SHP77 treated with DMSO at 0.1 percent for 48 hours (cell line): ENCODE results near the gene AMPH.
A peak's percentile ranks its signal among the peaks of the same experiment; 100 is the strongest.

Source experiments
- DNase-seq: peaks from one replicate; lab custom pipeline; 2025; lab: John Stamatoyannopoulos, UW

The AMPH gene

DNA sequence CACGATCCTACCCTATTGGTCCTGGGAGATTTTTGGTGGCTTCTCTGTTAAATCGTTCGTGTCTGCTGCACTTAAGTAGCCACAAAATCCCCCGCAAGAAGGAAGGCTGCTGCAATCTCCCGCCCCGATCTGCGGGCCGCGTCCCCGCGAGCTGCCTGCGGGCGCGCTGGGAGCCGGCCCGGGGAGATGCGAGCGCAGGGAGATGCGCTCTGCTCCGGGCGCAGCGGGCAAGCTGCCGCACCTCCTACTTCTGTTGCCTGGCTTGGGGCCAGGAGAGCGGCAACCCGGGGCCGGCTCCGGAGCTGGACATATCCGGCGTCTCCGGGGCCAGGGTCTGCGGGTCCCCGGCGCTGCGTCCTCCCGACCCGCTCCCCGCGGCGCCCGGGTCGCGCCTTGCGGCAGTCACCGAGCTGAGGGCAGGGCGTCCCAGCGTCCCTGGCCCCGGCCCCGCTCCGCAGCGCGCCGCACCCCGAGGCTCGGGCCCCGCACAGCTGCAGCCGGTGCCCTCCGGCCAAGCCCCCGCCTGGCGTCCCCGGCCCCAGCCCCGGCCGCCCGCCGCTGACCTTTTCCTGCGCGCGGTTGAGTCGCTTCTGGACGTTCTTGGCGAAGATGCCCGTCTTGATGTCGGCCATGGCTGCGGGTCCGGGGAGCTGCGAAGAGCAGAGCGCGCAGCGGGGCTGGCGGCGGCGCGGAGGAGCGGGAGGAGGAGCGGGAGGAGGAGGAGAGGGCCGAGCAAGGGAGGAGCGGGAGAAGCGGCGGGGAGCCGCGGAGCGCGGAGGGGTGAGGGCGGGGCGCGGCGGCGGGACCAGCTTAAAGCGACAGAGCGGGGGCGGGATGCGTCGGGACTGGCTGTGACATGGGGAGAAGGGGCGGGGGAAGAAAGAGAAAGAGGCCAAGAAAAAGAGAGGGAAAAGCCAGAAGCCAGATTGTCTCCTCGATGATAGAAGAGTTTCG, at the start of gene AMPH:
Gene AMPH, minus strand, starts transcription at position 654 of the 954 bp plus-strand sequence. Its CDS starts 22 bp downstream, at position 632.
- DNase-seq, result no peak

DNA sequence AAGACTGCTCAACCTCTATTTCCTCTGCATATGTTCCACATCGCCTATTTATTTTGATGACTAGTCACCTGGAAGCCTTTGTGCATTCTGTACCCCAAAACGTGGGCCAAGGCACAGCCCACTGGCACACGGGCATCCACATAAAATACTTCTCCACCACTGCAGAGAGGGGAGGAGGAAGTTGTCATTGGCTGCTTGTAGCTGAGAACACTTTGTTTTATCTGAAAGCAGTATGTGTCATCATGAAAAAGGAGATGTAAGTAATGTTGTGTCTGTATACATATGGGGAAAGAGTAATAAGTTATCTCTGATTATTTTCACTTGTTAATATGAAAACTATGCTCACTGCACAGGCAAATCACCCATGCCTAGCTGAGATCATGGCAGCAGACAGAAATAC, 48.2 kb upstream of the AMPH start:
- DNase-seq, result no peak

DNA sequence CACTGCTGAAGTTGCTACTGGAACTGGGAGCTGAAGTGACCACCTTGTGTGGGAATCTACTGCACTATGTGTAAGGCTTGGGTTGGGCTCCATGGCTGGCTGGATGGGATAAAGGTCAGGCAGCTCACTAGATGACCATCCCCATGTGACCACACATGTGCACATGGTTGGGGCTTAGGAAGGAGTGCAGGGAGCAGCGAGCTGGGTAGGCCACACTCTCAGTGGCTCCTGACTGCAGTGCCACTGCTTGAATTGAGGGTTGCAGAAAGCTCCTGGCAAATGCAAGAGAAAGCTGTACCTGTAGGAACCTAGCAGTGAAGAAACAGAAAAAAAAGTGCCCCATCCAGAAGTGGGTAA, 47.5 kb upstream of the AMPH start:
- no peak for DNase-seq

DNA sequence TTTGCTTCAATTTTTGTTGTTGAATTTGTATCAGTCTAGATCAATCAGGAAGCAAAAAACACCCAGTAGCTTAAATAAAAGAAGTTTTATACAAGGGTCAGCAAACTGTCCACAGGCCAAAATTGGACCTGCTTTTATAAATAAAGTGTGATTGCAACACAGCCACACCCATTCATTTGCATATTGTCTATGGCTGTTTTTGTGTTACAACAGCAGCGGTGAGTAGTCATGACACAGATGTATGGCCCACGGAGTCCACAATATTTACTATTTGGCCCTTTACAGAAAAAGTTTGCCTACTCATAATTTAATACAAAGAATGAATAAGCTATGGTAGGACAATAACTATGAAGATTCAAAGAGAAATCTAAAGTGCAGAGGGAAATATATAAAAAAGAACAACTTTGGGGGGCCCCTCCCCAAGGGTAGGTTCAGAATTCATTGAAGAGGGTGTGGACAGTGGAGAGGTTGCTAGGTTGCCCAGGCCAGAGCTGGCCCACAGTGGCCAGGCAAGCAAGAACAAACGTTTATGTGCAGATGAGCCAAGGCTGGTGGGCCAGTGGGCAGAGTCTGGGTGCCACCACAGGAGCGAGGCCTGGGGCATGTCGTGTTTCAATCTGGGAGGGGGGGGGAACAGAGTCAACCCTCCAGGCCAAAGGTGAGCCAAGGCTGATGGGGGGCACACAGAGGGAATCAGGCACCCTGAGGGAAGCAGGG, 47.0 kb upstream of the AMPH start:
- no peak for DNase-seq

DNA sequence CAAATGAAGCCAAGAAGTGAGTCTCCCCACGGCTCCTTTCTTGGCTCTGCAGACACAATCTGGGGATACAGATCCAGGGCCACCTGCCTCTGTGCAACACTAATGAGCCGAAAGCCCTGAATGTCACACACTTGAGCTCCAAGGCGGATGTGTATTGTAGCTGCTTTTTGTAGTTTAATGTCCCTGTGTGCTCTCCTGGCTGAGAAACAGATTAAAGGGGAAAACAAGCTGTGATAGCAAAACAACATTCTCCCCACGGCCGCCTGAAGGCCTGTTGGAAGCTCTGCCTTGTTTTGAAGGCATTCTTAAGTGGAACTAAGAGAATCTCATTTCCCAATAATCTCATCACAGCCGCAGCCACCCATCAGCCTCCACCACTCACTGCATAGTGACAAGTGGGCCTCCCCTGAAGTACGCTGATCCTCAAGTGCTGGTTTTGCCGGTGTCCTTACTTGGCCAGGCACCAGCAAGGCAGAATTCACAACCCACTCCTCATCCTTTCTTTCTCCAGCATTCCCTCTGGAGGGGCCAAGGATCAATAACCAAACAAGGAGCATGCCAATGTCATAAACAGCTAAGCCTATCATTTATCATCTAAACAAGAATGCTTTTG, 44.4 kb upstream of the AMPH start:
- no peak for DNase-seq

DNA sequence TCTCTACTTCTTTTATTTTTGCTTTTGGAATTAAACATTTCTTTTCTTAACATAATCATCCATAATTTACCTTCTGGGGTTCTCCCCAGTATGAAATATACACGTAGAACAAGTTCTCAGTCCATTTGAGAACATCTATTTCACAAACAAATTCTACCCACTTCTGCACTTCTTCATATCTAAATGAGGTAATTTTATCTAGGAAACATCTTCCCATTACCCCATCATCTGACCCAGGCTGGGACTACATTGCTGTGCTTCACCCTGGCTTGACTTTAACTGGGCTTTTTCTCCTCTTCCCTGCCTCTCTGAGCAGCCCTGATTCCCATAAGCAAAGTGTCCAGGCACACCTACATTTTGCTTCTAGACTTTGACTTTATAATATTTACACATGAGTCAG, 43.3 kb upstream of the AMPH start:
- DNase-seq, result no peak

DNA sequence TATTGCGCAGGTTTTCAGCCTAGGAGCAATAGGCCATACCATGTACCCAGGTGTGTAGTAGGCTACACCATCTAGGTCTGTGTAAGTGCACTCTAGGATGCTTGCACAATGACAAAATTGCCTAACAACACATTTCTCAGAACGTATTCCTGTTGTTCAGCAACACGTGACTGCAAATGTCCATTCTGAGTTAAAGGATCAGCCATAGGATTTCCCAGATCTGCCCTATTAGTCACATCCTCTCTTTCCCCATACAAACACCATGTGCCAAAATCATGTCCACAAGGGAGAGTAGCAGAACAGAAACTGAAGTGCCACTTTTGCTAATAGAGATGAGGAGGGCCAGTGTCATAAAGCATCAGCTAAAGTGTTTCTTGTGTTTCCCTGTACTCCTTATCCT, 42.6 kb upstream of the AMPH start:
- DNase-seq, result no peak

DNA sequence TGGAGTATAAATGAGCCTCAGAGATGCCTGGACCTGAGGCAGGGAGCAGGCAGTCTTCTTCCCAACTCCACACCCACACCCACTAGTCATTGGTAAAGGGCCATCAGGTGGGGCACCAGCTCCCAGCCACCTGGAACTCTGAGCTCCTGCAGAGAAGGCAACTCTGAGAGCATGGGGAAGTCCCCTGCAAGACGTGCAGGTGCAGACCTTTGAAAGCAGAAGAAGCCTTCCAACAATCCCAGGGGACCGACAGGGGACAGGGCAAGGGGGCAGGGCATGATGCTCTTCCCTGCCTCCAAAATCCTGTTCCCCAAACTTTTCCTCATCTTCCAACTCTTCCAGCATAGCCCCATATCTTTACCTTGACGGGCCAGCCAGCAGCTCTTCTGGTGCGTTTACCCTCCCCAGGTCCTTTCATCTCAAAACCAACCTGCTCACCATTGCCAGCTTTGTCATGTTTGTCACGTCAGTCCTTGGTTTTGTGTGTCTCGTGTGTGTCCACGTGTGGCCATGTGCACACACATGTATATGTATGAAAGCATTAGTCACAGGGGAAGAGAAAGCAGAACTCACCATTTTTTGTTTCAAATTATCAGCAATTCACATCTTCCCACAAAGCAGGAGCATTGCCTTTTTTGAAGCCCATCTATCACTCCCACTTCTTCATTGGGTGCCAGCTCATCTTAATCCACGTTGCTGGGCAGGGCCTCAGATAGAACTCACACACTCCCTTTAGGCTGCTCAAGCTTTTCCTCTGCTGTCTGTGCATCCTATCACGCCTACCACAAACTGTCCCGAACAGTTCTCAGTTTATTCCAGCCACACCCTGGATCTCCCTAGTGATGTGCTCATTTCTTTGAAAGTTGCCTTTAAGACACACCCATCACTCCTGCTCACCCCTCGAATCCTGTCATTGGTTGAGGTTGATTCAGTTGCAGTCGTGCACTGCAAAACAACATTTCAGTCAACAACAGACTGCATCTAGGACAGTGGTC, 41.0 kb upstream of the AMPH start:
- no peak for DNase-seq

DNA sequence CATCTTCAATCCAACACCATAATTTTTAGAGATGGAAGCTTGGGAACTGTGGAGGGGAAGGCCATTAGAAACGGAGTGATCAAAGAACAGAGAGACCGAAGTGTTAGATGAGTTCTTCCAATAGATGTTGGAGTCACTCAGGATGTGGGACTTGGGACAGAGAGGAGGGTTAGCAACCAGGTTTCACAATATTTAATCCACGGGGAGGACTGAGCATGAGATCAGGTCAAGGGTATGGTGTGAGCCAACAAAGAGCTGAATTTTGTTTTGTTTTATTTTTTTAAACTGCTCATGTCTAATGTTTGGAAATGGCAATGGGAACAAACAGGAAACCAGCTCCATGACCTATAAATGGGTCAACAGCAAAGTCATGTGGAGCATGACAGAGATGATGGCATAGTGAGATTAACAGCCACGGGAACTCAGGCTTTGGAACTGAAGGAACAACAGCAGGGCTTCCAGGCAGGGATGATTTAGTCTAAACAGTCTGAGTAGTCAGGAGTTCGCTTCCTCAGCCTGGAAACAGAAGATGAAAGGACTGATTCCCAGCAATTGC, 38.9 kb upstream of the AMPH start:
- DNase-seq, result no peak

DNA sequence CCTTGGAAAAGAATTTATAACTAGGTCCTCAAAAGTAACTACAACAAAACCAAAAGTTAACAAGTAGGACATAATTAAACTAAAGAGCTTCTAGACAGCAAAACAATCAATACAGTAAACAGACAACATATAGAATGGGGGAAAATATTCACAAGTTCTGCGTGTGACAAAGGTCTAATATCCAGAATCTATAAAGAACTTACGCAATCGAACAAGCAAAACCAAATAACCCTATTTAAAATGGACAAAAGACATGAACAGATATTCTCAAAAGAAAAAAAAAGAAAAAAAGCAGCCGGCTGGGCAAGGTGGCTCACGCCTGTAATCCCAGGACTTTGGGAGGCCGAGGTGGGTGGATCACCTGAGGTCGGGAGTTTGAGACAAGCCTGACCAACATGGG, 33.8 kb upstream of the AMPH start:
- no peak for DNase-seq

DNA sequence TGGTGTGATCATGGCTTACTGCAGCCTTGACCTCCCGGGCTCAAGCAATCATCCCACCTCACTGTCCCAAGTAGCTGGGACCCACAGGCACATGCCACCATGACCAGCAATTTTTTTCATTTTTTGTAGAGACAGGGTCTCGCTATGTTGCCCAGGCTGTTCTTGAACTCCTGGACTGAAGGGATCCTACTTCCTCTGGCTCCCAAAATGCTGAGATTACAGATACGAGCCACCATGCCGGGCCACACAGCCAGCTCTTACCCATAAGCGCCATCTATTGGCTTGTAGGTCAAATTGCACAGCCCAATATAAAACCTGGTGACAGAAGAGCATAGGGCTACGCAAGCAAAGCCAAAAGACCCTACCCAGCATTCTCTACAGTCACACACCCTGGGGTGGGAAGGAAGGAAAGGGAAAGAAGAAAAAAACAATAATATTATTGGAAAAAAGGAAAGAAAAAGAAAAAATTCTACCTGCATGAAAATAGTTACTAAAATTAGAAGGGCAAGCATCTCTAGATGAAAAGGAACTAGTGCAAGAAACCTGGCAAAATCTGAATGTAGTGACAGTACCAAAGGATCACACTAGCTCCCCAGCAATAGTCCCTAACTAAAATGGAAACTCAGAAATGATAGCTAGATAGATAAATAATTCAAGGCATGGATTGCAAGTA, 29.4 kb upstream of the AMPH start:
- peak; percentile 30 for DNase-seq

DNA sequence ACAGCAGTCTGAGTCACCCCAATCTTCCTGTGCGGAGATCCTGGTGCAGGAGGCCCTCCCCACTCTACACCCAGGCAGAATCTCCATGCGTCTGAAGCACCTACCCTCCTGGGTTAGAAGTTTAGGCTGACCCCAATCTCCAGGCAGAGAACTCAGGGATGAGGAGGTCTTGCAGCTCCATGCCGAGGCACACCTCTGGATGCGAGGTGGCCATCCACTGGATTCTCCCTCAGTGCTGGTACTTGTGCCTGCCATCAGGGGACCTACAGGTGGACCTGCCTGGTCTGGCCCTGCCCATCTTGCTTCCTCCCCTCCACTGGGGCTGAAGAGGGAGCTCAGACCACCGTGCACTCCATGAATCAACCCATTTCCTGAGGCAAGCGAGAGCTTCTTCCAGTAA, 28.8 kb upstream of the AMPH start:
- DNase-seq, result no peak

DNA sequence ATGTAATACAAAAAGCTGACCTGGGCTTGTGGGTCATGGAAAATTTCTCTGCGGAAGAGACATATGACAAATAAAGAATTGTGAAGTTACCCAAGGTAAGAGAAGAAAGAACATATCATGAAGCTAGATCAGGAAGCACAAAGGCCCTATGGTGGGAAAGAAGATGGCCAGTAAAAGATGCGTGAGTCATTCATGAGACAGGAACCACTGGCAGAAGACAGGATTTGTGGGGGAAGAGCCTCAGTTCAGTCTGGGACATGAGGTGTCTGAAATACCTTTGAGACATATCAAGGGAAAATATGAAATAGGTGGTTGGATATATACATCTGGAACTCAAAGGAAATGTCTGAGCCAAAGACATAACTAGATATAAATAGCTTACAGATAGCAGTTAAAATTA, 27.7 kb upstream of the AMPH start:
- no peak for DNase-seq

DNA sequence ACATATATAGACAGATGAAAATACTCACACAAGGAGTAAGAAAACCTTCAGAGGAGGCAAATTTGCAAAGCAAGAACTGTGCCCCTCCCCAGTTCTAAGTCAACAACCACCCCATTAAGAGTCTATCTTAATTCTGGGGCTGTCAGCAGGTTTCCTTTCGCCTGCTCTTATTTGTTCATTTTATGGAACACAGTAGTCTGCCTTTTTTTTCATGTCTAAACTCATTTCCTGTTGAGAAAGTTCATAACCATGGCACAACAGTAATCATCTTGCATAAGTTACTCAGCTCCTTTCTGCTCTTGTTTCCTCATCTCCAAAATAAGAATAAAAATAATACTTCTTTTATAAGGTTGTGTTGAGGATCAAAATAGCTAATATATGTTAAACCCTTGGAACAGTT, 25.8 kb upstream of the AMPH start:
- DNase-seq, result no peak

DNA sequence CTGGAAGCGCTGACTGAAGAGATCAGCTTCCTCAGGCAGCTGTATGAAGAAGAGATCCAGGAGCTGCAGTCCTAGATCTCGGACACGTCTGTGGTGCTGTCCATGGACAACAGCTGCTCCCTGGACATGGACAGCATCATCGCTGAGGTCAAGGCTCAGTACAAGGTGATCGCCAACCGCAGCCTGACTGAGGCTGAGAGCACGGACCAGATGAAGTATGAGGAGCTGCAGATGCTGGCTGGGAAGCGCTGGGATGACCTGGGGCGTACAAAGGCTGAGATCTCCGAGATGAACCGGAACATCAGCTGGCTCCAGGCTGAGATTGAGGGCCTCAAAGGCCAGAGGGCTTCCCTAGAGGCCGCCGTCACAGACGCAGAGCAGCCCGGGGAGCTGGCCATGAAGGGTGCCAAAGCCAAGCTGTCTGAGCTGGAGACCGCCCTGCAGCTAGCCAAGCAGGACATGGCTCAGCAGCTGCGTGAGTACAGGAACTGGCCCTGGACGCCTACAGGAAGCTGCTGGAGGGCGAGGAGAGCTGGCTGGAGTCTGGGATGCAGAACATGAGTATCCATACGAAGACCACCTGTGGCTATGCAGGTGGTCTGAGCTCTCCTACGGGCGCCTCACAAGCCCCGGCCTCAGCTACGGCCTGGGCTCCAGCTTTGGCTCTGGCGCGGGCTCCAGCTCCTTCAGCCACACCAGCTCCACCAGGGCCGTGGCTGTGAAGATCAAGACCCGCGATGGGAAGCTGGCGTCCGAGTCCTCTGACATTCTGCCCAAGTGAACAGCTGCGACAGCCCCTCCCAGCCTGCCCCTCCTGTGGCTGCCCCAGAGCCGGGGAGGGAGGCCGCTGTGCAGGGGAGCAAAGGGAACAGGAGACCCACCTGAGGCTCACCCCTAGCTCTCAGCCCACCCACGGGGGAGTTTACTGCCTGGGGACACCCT, 24.9 kb upstream of the AMPH start:
- no peak for DNase-seq

DNA sequence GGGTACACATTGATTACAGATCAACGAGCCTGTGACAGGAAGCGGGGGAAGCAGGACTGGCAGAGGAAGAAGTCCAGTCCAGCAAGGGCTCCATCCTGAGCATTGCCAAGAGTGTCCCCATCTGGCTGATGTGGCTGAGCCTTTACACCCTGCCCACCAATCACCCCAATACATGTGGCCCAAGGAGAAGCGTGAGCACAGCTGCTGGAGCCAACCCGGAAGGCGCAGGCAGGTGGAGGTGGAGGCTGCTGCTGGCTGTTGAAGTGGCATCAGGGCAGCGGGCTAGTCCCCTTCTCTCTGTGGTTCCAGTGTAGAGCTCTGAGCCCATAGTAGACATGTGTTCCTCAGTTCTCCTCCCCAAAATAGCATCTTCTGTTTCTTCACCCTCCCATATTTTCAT, 6.8 kb upstream of the AMPH start:
- no peak for DNase-seq

DNA sequence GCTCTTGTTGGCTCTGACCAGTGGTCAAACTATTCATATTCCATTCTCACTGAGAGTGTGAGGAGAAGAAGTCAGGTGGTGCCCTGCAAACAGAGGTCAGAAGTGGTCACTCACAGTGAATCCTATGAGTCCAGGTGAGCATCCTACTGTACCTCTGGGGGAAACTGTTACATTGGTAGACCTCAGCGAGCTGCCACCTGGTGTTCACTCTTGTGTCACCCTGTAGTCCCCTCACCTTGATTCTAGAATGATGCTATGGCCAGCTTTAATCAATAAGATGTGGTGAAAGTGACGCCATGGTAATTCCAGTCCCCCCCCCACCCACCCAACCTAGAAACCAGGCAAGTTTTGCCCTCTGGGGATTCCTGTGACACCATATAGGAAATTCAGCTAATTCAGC, 1.2 kb upstream of the AMPH start:
- DNase-seq, result no peak

DNA sequence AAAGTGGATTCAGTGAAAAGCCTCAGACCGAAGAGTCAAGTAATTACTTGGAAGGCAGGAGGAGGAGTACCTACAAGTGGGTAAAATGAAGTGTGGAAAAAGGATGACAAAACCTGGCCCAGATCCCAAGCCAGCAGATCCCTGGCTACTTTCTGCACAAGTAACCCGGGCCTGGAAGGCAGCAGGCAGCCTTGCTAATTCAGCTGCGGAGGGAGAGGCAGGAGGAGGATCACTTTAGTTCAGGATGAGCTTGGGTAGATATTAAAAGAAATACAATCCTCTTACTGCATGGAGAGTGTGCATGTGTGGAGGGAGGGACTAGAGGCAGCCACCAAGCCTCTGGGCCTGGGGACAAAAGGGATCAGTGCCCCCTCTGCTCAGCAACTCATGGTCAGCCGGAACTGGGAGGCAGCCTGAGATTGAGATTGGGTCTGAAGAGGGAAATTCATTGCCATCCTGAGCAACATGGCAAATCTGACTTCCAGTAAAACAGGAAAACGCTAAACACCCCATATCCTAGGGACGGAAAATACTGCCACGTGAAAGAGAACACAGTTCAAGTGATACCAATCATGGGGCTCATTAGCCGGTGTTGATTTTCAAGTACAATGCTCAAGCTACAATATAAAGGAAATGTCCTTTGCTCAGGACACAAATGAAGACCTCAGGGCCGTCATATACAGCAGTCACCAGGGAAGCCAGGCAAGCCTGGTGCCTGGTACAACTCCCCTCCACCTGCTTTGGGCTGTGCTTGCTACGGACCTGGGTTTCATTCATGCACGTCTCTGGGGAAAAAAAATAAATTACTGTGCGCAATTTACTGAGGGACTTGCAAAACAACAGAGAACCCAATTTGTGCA, 1.3 kb downstream of the AMPH start:
- no peak for DNase-seq
